ENCODE data around the gene LRP5.

Gene LRP5

DNA sequence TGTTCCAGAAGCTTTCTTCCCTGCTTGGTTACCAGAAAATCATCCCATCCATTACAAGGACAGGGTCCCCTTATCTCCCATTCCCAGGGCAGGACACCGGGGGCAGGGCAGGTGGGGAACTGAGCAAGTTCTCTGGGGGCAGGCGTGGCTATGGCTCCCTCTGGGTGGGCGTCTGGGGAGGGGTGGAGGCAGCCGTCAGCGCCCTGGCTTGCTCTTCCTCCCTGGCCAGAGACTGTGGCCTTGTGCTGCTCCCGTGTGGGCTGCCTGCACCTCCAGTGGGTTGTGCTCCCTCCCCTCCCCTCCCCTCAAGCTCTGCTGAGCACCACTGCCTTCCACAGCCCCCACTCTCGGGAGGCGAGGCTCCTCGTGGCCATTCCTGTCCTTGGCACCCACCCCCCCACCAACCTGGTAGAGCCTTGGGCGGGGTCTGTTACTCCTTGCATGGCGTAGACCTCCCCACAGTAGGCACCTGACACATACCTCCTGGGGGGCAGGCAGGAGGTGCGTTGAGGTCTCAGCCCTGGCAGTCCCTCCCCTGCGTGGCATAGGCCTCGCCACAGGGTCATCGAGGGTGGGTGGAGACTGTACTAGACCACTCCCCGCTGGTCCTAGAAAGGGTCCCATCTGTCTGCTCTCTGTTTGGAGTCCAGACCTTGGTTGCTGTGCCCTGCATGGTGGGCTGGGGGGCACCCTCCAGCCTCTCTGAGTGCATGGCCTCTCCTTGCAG is 123.9 kb downstream of the LRP5 start:
- H3K4me3 ChIP-seq (ENCODE audit: low read length) = no peak overlapping the region
- no peak for TF ChIP-seq ZNF274 (IDR thresholded peaks at IDR 0.05; ENCODE audit: low read depth, low read length)

DNA sequence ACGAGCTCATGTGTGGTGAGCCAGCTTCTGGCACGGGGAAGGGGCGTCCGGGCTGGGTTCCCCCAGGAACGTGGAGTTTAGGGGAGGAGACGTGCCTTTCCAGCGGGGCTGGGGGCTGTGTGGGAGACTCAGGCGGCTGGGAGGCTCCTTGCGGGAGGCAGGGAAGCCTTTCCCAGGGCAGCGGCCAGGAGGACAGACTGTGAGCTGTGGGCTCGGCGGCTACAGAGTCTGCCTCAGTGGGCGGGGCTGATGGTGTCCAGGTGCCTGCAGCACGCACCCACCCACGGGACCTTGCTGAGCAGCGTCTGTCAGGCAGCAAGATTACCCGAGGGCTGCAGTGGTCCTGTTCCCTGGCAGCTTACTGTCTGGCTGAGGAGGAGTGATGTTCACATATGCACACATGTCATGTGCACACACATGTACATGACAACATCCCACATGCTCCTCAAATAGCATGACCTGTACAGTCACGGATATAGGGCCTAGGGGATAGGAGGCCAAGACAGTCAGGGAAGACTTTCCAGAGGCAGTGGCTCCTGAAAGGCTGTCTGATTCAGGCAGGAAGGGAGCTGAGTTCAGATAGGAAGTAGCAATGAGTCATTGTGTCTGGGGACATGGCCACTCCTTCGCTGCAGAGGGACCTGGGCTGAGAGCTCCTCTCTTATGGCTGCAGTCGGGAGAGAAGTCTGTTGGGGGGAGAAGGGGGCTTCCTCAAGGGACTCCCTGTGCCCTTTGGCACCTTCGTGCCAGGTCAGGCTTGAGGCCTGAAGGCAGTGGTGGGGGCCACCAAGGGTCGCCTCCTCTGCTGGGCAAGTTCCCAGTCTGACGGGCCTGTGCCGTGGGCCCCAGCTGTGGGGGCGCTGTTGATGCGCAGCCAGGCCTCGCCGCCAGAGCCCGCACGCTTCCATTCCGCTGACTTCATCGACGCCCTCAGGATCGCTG is 124.9 kb downstream of the LRP5 start:
- H3K4me3 ChIP-seq (ENCODE audit: low read length) = no peak overlapping the region
- no peak for TF ChIP-seq ZNF274 (IDR thresholded peaks at IDR 0.05; ENCODE audit: low read depth, low read length)

DNA sequence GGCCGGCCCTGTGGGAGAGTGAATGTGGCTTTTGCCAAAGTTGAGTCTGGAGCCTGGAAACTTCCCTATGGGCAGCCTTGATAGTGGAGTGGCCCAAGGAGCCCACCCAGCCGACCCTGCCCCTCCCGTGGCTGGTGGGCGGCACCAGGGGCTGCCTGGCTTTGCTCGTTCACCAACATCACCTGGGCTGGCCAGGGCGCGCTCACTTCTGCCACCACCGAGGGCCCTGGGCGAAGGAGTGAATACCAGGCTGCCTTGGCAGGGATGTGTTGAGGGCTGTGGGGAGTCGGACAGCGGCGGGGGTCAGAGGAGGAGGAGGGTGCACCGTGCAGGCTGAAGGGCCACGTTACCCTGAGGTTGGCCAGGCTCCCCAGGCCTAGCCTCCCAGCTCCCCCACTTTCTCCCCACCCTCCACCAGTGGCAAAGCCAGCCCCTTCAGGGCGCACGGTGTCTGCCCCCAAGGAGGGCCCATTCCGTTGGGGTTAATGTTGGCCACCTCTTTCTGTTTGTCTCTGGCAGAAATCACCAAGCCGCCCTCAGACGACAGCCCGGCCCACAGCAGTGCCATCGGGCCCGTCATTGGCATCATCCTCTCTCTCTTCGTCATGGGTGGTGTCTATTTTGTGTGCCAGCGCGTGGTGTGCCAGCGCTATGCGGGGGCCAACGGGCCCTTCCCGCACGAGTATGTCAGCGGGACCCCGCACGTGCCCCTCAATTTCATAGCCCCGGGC is 125.7 kb downstream of the LRP5 start:
- H3K4me3 ChIP-seq (ENCODE audit: low read length) = no peak overlapping the region
- no peak for TF ChIP-seq ZNF274 (IDR thresholded peaks at IDR 0.05; ENCODE audit: low read depth, low read length)

DNA sequence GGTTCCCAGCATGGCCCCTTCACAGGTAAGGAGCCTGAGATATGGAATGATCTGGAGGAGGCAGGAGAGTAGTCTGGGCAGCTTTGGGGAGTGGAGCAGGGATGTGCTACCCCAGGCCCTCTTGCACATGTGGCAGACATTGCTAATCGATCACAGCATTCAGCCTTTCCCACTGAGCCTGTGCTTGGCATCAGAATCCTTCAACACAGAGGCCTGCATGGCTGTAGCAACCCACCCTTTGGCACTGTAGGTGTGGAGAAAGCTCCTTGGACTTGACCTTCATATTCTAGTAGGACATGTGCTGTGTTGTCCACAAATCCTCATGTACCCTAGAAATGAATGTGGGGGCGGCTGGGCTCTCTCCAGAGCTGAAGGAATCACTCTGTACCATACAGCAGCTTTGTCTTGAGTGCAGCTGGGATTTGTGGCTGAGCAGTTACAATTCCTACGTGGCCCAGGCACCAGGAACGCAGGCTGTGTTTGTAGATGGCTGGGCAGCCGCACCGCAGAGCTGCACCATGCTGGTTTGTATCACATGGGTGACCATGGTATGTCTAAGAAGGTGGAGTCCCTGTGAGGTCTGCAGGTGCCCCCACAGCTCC is 126.4 kb downstream of the LRP5 start:
- TF ChIP-seq ZNF274 (IDR thresholded peaks at IDR 0.05; ENCODE audit: low read depth, low read length) = no peak
- H3K4me3 ChIP-seq (ENCODE audit: low read length) = no peak overlapping the region

DNA sequence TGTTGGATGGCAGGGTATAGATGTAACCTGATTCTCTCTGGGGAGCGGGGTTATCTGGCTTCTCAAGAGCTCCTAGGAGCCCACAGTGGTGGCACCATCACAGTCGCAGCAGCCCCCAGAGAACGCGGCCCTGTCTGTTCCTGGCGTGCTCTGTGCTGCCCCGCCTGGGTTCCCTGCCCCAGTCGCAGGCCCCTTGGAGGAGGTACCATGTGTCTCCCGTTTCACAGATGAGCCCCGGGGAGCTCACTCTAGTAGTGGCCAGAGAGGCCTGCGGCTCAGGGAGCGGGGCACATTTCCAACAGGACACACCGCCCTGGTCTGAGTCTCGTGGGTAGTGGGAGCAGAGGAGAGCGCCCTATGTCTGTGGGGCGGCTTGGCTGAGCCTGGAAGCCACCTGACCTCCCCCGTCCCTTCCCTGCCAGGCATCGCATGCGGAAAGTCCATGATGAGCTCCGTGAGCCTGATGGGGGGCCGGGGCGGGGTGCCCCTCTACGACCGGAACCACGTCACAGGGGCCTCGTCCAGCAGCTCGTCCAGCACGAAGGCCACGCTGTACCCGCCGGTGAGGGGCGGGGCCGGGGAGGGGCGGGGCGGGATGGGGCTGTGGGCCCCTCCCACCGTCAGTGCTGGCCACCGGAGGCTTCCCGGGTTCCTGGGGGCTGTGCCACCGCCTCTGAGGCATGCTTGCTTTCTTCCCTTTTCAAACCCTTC is 127.1 kb downstream of the LRP5 start:
- H3K4me3 ChIP-seq (ENCODE audit: low read length) = no peak overlapping the region
- TF ChIP-seq ZNF274 (IDR thresholded peaks at IDR 0.05; ENCODE audit: low read depth, low read length) = no peak

DNA sequence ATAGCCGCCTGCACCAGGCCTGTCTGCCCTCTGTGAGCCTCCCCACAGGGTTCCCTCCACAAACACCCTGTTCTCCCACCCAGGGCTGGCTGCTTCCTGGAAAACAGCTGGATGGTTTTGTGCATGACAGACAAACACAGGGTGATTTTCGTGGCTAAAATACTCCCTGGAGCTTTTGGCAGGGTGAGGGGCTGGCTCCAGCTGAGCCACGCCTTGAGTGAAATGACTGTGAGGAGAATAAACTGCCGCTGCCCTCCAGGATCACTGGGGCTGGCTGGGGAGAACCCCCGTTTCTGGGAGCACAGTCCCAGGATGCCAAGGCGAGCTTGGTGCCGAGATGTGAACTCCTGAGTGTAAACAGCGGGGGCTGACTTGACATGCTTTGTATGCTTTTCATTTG is 127.8 kb downstream of the LRP5 start:
- TF ChIP-seq ZNF274 (IDR thresholded peaks at IDR 0.05; ENCODE audit: low read depth, low read length) = no peak
- H3K4me3 ChIP-seq (ENCODE audit: low read length) = no peak overlapping the region

DNA sequence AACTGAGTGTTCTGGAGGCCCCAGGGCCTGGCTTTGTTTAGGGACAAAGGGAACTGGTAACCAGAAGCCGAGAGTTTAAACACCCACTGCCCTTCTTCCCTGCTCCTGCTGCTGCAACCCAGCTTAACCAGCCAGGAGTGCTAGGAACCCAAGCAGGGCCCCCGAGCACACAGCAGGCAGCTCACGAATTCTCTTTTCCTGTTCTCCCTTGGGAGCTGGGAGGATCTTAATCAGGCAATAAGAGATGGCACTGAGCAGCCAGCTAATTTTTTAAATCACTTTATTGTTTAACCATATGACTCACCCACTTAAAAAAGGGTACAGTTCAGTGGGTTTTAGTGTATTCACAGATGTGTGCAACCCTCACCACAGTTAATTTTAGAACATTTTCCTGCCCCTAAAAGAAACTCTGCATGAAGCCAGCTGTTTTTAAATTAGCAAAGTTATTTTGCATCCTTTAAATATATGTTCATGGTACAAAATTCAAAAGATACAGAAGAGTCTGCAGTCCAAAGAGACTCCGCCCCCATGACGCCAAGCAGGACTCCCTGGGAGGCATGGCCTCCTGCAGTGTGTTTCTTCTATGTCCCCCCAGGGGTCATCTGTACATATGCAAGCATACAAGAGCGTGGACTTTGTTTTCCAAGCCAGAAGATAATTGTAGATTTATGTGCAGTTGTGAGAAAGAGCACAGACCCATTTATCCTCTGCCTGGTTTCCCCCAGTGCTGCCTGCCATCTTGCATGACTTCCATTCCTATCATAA is 129.3 kb downstream of the LRP5 start:
- no peak for TF ChIP-seq ZNF274 (IDR thresholded peaks at IDR 0.05; ENCODE audit: low read depth, low read length)
- H3K4me3 ChIP-seq (ENCODE audit: low read length) = no peak overlapping the region

DNA sequence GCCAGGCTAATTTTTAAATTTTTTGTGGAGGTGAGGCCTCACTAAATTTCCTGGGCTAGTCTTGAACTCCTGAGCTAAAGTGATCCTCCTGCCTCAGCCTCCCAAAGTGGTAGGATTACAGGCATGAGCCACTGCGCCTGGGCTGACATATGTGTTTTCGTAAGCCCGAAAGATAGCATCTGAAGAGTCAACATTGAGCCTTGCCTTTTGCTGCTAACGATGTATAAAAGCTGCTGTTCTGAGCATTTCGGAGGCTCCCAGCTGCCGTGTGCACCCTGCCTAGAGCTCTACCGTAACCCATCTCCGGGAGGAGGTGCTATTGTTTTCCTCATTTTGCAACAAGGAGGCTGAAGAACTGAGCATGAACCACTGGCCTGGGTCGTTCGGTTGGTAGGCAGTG is 130.0 kb downstream of the LRP5 start:
- H3K4me3 ChIP-seq (ENCODE audit: low read length) = no peak overlapping the region
- no peak for TF ChIP-seq ZNF274 (IDR thresholded peaks at IDR 0.05; ENCODE audit: low read depth, low read length)

DNA sequence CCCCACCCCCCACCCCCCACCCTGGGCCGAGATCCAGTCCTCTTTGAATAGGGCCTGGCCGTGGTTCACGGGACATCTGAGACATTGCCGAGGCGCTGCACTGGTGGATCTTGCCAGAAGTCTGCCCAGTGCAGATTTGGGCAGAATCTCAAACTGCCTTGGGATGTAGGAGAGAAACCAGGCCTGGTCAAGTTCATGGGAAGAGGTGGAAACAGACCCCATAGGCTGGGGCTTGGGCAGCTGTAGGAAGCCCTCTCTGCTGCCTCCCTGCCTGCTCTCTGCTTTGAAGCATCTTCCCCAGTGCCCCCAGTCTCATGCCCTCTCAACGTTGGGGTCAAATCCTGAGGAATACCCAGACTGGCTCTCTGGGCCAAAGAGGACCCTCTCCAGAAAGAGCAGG is 132.2 kb downstream of the LRP5 start:
- no peak for TF ChIP-seq ZNF274 (IDR thresholded peaks at IDR 0.05; ENCODE audit: low read depth, low read length)
- H3K4me3 ChIP-seq (ENCODE audit: low read length) = no peak overlapping the region

DNA sequence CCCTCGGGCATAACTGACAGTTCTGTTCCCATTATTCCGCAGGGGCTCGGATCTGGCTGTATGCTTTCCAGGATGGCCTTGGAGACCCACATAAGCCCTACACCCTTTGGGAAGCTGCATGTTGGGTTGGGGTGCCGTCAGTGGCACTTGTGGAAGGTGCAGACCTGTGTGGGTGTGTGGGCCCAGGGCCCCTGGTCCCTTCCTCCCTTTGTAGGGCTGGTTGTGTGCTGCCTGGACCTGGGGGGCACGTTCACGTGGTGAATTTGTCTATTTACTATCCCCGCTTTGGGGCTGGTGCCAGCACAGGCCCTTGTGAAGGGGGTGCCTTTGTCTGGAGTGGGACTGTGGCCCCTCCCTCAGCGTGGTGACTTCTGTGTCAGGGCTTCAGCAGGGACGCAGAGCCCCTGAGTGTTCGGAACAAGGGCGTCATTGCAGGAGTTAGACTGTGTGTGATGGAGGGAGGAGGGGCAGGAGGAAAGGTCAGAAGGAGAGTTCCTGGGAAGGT is 133.2 kb downstream of the LRP5 start:
- no peak for TF ChIP-seq ZNF274 (IDR thresholded peaks at IDR 0.05; ENCODE audit: low read depth, low read length)
- H3K4me3 ChIP-seq (ENCODE audit: low read length) = no peak overlapping the region

DNA sequence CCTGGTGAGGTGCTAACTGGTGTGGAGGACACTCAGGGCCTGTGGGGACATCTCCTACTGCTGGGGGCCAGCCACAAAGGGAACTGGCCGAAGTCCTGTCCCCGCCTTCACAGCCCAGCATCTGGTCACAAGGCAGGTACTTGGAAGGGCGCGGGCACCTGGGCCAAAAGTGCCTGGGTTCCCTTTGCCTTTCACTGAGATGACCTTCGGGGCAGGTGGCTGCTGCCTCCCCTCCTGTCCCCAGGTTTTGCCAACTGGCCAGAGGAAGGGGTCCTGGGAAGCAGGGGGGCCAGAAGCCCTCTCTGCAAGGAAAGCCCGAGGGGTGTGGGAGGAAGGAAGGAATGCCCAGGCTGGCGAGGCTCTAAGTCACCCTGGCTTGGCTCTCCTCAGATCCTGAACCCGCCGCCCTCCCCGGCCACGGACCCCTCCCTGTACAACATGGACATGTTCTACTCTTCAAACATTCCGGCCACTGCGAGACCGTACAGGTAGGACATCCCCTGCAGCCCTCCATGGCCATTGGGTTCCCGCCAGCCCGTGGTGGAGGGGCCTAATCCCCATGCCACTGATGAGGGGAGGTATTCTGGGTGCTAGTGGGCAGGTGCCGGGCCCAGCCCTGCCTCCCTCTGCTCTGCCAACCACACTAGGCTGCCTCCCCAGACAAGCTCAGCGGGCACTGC is 133.8 kb downstream of the LRP5 start:
- no peak overlapping the region for H3K4me3 ChIP-seq (ENCODE audit: low read length)
- TF ChIP-seq ZNF274 (IDR thresholded peaks at IDR 0.05; ENCODE audit: low read depth, low read length) = no peak
